ENCODE data around the gene RAX2. TPM values are rescaled to one million over a fixed set of nuclear protein-coding genes. Genes with fewer than 3 reads are reported as not detected.
A peak's percentile ranks its signal among the peaks of the same experiment; 100 is the strongest.

The RAX2 gene
- total RNA-seq, 1 experiment from 2014 or later, result not detected

DNA sequence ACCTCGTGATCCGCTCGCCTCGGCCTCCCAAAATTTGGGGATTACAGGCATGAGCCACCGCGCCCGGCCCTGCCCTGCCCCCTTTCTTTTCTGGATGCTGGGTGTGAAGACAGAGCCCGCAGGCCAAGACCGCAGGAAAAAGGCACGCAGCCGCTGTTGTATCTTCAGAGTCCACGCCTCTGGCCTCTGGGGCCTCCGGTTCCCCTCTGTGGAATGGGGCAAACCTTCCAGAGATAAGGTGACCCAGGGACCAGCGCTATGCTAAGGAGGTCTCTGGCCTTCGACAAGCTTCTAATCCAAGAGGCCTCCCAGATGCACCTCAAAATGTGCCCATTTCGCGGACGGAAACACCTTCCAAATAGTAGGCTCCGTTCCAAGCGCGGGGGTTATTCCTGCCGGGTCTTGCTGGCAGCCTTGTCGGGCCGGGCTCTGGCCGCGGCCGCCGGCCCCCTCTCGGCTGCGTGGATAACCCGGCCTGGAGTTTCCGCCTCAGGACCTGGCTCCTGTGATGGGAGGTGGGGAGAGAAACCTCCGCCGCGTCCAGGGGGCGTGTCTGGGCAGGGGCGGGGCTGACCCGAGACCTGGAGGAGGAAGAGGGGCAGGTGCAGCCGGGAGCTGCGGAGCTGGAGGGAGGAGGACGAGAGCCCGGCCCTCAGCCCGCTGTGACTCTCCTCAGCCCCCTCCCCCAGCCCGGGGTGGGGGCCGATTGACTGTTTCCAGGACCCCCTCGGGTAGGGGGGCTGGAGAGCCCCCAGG lies 50.7 kb downstream of the RAX2 start:
- Histone ChIP-seq H3K9me2 (ENCODE audit: insufficient read depth) (no peaks in the 10 kb centered on the region), H3K4me1 (ENCODE audit: control insufficient read depth in 1 of 2, insufficient read depth in 2 of 2, low read length in 2 of 2) (peaks cover 52 to 89% of the 10 kb centered on the region in 2 experiments), H3K27ac (ENCODE audit: low read depth, low read length) (peak overlapping the region; percentile 33; the same call in 1 of the 2 replicates), H3K4me2 (ENCODE audit: low read length) (peak overlapping the region; percentile 97), H4K20me1 (ENCODE audit: insufficient read depth) (no peaks in the 10 kb centered on the region), H3K9ac (ENCODE audit: low read length) (peak overlapping the region; percentile 60), H3K9me3 (ENCODE audit: control insufficient read depth in 1 of 2, insufficient read depth in 1 of 2, low read depth in 1 of 2, low read length in 2 of 2) (no peaks in the 10 kb centered on the region), H3K4me3 (replicated peaks in 1 of 2; ENCODE audit: low read depth in 1 of 2, low read length in 2 of 2) (peak overlapping the region; percentile 63 to 71), H2AFZ (ENCODE audit: low read depth, low read length, poor library complexity, severe bottlenecking) (no peak overlapping the region), H3K27me3 (ENCODE audit: insufficient read depth, low read length) (no peaks in the 10 kb centered on the region), H3K36me3 (ENCODE audit: control insufficient read depth in 1 of 2, insufficient read depth in 2 of 2, low read length in 2 of 2) (no peaks in the 10 kb centered on the region), H3K79me2 (ENCODE audit: insufficient read depth, low read length) (no peaks in the 10 kb centered on the region)
- BruUV-seq (replicated peaks), result no TSS peak
- POLR2A ChIA-PET, result interaction anchor here (1.2 to 1.9 kb wide), 3 partner anchors 11 to 41 kb away, joined by 3 to 10 read pairs (median 5); partner anchors contain the start of genes MRPL54 and TJP3
- DNase-seq (ENCODE audit: low read depth, low spot score), result peak; percentile 95
- RAD21 ChIA-PET (ENCODE audit: low non-redundant PET in 1 of 2, low total read pairs in 2 of 2, uncharacterized antibody in 2 of 2, unreplicated experiment in 2 of 2), result interaction anchor here (1.3 to 2.0 kb wide), 3 partner anchors 13 to 128 kb away, joined by 4 to 7 read pairs (median 4); partner anchors contain the start of gene TJP3 (in 2 of the 2)
- peak; percentile 6 for TF ChIP-seq ZBTB33 (IDR thresholded peaks at IDR 0.05; ENCODE audit: extremely low read depth, insufficient replicate concordance, low read length)
- peak; percentile 75 for TF ChIP-seq TCF7L2 (IDR thresholded peaks at IDR 0.05; ENCODE audit: borderline replicate concordance, extremely low read depth, insufficient read depth, insufficient read length)
- peak; percentile 100 for TF ChIP-seq SP1 (IDR thresholded peaks at IDR 0.05; ENCODE audit: low read depth)
- TF ChIP-seq ELF1 (IDR thresholded peaks at IDR 0.05; ENCODE audit: borderline replicate concordance, low read depth), result no peak
- TF ChIP-seq EGR1 (IDR thresholded peaks at IDR 0.05; ENCODE audit: low read depth), result peak; percentile 70
- no peak for TF ChIP-seq CEBPB (IDR thresholded peaks at IDR 0.05; ENCODE audit: low read depth)
- TF ChIP-seq ZNF274 (IDR thresholded peaks at IDR 0.05; ENCODE audit: low read depth, low read length), result no peak
- TF ChIP-seq CBX3 (IDR thresholded peaks at IDR 0.05; ENCODE audit: low read depth), result peak; percentile 98
- peak; percentile 69 for TF ChIP-seq YY1 (IDR thresholded peaks at IDR 0.05; ENCODE audit: extremely low read depth, insufficient replicate concordance, low read depth, low read length)
- peak; percentile 81; the same call in 1 of the 2 replicates for TF ChIP-seq SIN3A (IDR thresholded peaks at IDR 0.05; ENCODE audit: low read depth)
- no peak for TF ChIP-seq RAD21 (IDR thresholded peaks at IDR 0.05; ENCODE audit: low read depth)
- TF ChIP-seq MAX (IDR thresholded peaks at IDR 0.05), result peak; percentile 87
- peak; percentile 97 for TF ChIP-seq JUND (IDR thresholded peaks at IDR 0.05)
- TF ChIP-seq SRF (IDR thresholded peaks at IDR 0.05; ENCODE audit: low read depth), result no peak
- TF ChIP-seq, protein P1, sequence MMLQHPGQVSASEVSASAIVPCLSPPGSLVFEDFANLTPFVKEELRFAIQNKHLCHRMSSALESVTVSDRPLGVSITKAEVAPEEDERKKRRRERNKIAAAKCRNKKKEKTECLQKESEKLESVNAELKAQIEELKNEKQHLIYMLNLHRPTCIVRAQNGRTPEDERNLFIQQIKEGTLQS (IDR thresholded peaks at IDR 0.05), result no peak
- TF ChIP-seq FOSL1 (IDR thresholded peaks at IDR 0.05; ENCODE audit: low read depth), result no peak
- peak; percentile 56 for TF ChIP-seq POLR2AphosphoS5 (IDR thresholded peaks at IDR 0.05; ENCODE audit: low read depth, low read length)
- TF ChIP-seq EZH2phosphoT487 (IDR thresholded peaks at IDR 0.05; ENCODE audit: borderline replicate concordance), result no peak
- TF ChIP-seq CTCF (IDR thresholded peaks at IDR 0.05 in 2 of 3, conservative IDR thresholded peaks at IDR 0.05 in 1 of 3; ENCODE audit: borderline replicate concordance in 1 of 3, insufficient read depth in 1 of 3, low read depth in 2 of 3, low read length in 2 of 3), result no peak
- no peak for TF ChIP-seq ZFX (IDR thresholded peaks at IDR 0.05)
- peak; percentile 48 for ATAC-seq
- CTCF ChIA-PET, result interaction anchor here (0.6 to 2.3 kb wide), 3 partner anchors 12 to 41 kb away, joined by 3 to 9 read pairs (median 6); partner anchors contain the start of genes MRPL54 and TJP3
- intact Hi-C loops (cut with micrococcal nuclease), result loop anchor here (10.0 kb wide), 1 partner anchor 483 kb away; no protein-coding TSS in a partner anchor

Data from HCT116 (cell line).